Subcutaneous adipose tissue (tissue), 4 donors: Measurements from ENCODE around the gene ITGB8. TPM values are rescaled to one million over a fixed set of nuclear protein-coding genes. Genes with fewer than 3 reads are reported as not detected.

ENCODE experiments used
- CTCF ChIP-seq: fragments of 450-650 bp; IDR thresholded peaks from one replicate; pipeline ENCODE4 v1.5.1; 2016; ENCODE audit warnings: low read depth, mild to moderate bottlenecking, control low read depth, antibody characterized with exemption, moderate library complexity
- total RNA-seq, 4 donors: library from RNA; depleted of rRNA; stranded (reverse); fragments of >200 nt; gene quantifications; one replicate each; pipeline ENCODE4 v1.1.0, GENCODE V29; 2016

Gene ITGB8
- total RNA-seq, result 1 to 10 TPM in 3 of 4 donors, under 1 TPM in 1; 0.57 to 7.5 (median 4.1) TPM

DNA sequence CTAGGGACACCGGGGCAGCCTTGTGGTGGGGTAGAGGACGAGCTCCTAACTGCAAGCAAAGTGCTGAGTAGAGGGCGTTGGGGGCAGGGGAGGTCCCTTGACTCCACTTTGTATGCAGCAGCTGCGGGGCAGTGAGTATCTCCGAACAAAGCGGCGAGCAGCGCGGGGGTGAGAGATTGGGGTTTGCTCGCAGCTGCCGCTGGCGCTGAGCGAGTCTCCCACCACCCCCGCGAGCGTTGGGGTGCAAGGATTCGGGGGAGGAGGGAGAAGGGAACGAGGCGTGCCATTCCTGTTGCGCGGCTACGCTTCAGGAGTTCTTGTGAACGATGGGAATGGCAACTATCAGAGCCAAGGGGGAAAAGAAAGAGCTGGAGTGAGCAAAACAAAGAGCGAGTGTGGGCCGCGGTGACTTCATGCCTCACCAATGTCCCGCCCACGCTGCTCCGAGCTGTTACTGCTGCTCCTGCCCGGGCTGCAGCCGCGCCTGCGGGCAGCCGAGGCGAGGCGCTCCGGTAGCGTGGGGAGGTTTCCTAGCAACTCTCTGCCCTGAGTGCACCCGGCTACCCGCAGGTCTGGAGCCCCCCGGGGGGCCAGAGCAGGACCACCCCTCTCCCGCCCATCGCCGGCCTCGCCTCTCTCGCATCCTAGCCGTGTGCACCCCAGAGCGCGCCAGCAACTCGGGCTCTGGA, at the start of gene ITGB8:
Gene ITGB8, plus strand, starts transcription at position 662 of the 689 bp plus-strand sequence. CDS start 907 bp downstream, outside the sequence.
- no peak for TF ChIP-seq CTCF

GRCh38 chr7:20282959-20283358, 47.7 kb upstream of the ITGB8 start:
- TF ChIP-seq CTCF, result no peak

DNA sequence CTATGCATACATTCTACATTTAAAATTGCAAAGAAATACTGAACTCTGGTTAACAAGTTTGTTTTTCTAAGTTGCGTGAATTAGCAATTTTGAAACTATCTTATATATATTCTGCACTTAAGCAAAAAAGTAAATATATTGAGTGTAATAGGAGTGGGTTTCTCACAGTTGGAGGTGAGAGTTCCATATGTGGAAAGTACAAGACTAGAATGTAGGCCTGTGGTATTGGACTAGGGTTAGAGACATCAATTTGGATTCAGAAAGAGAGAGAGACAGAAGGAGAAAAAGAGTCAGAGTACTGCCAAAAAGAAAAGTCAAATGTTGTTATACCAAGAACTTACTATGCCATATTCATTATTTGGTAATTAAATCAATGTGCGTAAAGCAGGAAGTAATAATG, 47.3 kb upstream of the ITGB8 start:
- no peak for TF ChIP-seq CTCF

- TF ChIP-seq CTCF, result no peak
Measured at GRCh38 chr7:20284003-20284770, 46.5 kb upstream of the ITGB8 start.

GRCh38 chr7:20284771-20285143, 45.9 kb upstream of the ITGB8 start:
- TF ChIP-seq CTCF, result no peak

GRCh38 chr7:20287317-20287716, 43.4 kb upstream of the ITGB8 start:
- no peak for TF ChIP-seq CTCF

DNA sequence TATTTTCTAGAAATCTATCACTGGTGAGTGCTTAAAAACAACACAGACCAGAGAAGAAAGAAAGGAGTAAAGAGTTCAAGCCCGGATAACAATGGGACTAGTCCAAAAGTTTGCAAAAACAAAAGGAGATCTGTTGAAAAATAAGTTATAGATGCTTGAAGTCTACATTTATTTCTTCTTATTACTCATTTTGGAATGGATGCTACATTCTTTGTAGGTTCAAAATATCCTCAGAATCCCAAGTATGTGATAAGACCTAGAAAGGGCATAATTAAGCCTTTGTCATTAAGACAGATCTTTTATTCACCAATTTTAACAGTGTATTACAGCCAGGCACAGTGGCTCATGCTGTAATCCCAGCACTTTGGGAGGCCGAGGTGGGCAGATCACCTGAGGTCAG, 42.7 kb upstream of the ITGB8 start:
- no peak for TF ChIP-seq CTCF
